ENCODE measurements around the gene TMEM117.

Gene TMEM117

GRCh38 chr12:44379831-44380230 is 544.0 kb downstream of the TMEM117 start:
- no peaks in the 10 kb centered on the region for H3K4me1 ChIP-seq
- no peaks in the 10 kb centered on the region for H3K36me3 ChIP-seq (ENCODE audit: control insufficient read depth, insufficient read depth, low read length)
- no peak overlapping the region for H3K9ac ChIP-seq
- H3K9me3 ChIP-seq (ENCODE audit: control insufficient read depth, low read length) = no peaks in the 10 kb centered on the region
- no peaks in the 10 kb centered on the region for H3K27me3 ChIP-seq (ENCODE audit: control insufficient read depth, insufficient read depth, low read length)
- H3K4me3 ChIP-seq (ENCODE audit: low read depth, low read length) = no peak overlapping the region
- H2AFZ ChIP-seq = no peak overlapping the region
- H3K4me2 ChIP-seq (ENCODE audit: low read length) = no peak overlapping the region
- H3K27ac ChIP-seq = no peak overlapping the region
- TF ChIP-seq, protein P1, sequence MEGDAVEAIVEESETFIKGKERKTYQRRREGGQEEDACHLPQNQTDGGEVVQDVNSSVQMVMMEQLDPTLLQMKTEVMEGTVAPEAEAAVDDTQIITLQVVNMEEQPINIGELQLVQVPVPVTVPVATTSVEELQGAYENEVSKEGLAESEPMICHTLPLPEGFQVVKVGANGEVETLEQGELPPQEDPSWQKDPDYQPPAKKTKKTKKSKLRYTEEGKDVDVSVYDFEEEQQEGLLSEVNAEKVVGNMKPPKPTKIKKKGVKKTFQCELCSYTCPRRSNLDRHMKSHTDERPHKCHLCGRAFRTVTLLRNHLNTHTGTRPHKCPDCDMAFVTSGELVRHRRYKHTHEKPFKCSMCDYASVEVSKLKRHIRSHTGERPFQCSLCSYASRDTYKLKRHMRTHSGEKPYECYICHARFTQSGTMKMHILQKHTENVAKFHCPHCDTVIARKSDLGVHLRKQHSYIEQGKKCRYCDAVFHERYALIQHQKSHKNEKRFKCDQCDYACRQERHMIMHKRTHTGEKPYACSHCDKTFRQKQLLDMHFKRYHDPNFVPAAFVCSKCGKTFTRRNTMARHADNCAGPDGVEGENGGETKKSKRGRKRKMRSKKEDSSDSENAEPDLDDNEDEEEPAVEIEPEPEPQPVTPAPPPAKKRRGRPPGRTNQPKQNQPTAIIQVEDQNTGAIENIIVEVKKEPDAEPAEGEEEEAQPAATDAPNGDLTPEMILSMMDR (IDR thresholded peaks at IDR 0.05) = no peak
- no peaks in the 10 kb centered on the region for H3K79me2 ChIP-seq

GRCh38 chr12:44380861-44381260 is 545.0 kb downstream of the TMEM117 start:
- H3K4me2 ChIP-seq (ENCODE audit: low read length) = no peak overlapping the region
- H3K27ac ChIP-seq = no peak overlapping the region
- H3K4me3 ChIP-seq (ENCODE audit: low read depth, low read length) = no peak overlapping the region
- no peak overlapping the region for H2AFZ ChIP-seq
- no peak overlapping the region for H3K9ac ChIP-seq
- H3K9me3 ChIP-seq (ENCODE audit: control insufficient read depth, low read length) = no peaks in the 10 kb centered on the region
- H3K27me3 ChIP-seq (ENCODE audit: control insufficient read depth, insufficient read depth, low read length) = no peaks in the 10 kb centered on the region
- H3K4me1 ChIP-seq = no peaks in the 10 kb centered on the region
- H3K79me2 ChIP-seq = no peaks in the 10 kb centered on the region
- TF ChIP-seq, protein P1 (IDR thresholded peaks at IDR 0.05) = no peak
- H3K36me3 ChIP-seq (ENCODE audit: control insufficient read depth, insufficient read depth, low read length) = no peaks in the 10 kb centered on the region

- Histone ChIP-seq H3K4me2 (ENCODE audit: low read length) (no peak overlapping the region), H3K27me3 (ENCODE audit: control insufficient read depth, insufficient read depth, low read length) (no peaks in the 10 kb centered on the region), H3K36me3 (ENCODE audit: control insufficient read depth, insufficient read depth, low read length) (no peaks in the 10 kb centered on the region), H3K27ac (no peak overlapping the region), H3K4me1 (no peaks in the 10 kb centered on the region), H2AFZ (no peak overlapping the region), H3K9me3 (ENCODE audit: control insufficient read depth, low read length) (no peaks in the 10 kb centered on the region), H3K4me3 (ENCODE audit: low read depth, low read length) (no peak overlapping the region), H3K79me2 (no peaks in the 10 kb centered on the region), H3K9ac (no peak overlapping the region)
- TF ChIP-seq, protein P1 (IDR thresholded peaks at IDR 0.05) = no peak
Measured at GRCh38 chr12:44381341-44381740, 545.5 kb downstream of the TMEM117 start.

- Histone ChIP-seq H3K36me3 (ENCODE audit: control insufficient read depth, insufficient read depth, low read length) (no peaks in the 10 kb centered on the region), H3K4me3 (ENCODE audit: low read depth, low read length) (no peak overlapping the region), H3K4me1 (no peaks in the 10 kb centered on the region), H2AFZ (no peak overlapping the region), H3K9me3 (ENCODE audit: control insufficient read depth, low read length) (no peaks in the 10 kb centered on the region), H3K4me2 (ENCODE audit: low read length) (no peak overlapping the region), H3K9ac (no peak overlapping the region), H3K27me3 (ENCODE audit: control insufficient read depth, insufficient read depth, low read length) (no peaks in the 10 kb centered on the region), H3K79me2 (no peaks in the 10 kb centered on the region), H3K27ac (no peak overlapping the region)
- TF ChIP-seq, protein P1 (IDR thresholded peaks at IDR 0.05) = no peak
Measured at GRCh38 chr12:44384136-44384535, 548.3 kb downstream of the TMEM117 start.

DNA sequence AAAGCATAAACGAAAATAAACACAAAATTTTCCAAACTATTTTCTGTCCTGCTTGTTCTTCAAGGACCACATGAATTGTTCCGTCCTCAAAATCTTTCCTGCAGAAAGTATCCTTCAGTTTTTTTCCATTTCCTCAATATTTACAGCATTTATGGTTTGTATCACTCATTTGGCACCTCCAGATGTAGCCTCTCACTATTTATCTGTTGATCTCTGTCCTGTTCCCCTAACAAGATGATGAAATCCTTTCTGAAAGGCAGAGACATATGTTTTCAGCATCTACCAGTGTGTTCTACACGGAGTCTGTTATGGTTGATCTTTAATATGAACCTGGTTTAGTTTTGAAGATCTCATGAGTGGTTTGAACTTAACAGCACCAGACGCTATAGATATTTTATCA is 550.1 kb downstream of the TMEM117 start:
- Histone ChIP-seq H2AFZ (no peak overlapping the region), H3K9ac (no peak overlapping the region), H3K79me2 (no peaks in the 10 kb centered on the region), H3K4me2 (ENCODE audit: low read length) (no peak overlapping the region), H3K9me3 (ENCODE audit: control insufficient read depth, low read length) (no peaks in the 10 kb centered on the region), H3K36me3 (ENCODE audit: control insufficient read depth, insufficient read depth, low read length) (no peaks in the 10 kb centered on the region), H3K27ac (no peak overlapping the region), H3K4me1 (no peaks in the 10 kb centered on the region), H3K4me3 (ENCODE audit: low read depth, low read length) (no peak overlapping the region), H3K27me3 (ENCODE audit: control insufficient read depth, insufficient read depth, low read length) (no peaks in the 10 kb centered on the region)
- TF ChIP-seq, protein P1 (IDR thresholded peaks at IDR 0.05) = no peak
